ENCODE measurements around the gene RPL18.

DNA sequence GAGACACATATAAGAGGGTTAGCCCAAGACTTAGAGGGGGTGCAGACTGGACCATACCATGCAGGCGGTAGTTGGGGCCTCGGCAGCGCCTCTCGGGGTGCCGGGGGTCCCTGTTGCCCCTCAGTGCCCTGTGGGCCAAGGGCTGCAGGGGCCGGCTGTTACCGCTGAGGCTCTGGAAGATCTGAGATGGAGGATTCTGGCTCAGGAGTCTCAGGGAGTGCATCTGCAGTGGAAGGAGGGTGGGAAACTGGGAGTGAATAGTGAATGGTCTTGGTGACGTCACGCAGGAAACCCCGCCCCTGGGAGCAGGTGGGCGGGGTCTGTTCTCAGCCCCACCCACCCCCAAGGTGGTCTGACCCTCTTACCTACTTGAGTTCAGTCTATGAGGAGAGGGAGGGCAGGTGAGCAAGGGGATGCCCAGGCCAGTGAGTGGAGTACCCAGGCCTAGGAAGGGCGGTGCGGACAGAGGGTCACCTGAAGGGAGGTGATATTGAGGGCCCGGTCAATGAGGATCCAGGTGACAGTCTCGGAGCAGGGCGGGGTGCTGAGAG, 19.9 kb upstream of the RPL18 start:
- TF ChIP-seq CTCF (IDR thresholded peaks at IDR 0.05; ENCODE audit: borderline replicate concordance, extremely low read depth, low read length, poor library complexity, severe bottlenecking): no peak
- TF ChIP-seq EZH2 (IDR thresholded peaks at IDR 0.05; ENCODE audit: borderline replicate concordance, low read depth, low read length, severe bottlenecking): no peak

All from DND-41 (cell line).